H9 (cell line): ENCODE results near the gene PPP2R5E. TPM values are rescaled to one million over a fixed set of nuclear protein-coding genes. Genes with fewer than 3 reads are reported as not detected.

ENCODE experiments used
- DNase-seq: peaks from one replicate; pipeline ENCODE4 v3.0.0-alpha.2; 2017
- H2AFZ ChIP-seq: one replicate; pipeline ENCODE4 v1.6.1; 2013; ENCODE audit warnings: mild to moderate bottlenecking, low read length, control low read depth, moderate library complexity
- H2AK5ac ChIP-seq: 2 replicates; pipeline ENCODE4 v1.6.1; 2013; ENCODE audit warnings: low read length, control low read depth, mixed read lengths; ENCODE audit not compliant: insufficient read length
- H2BK120ac ChIP-seq: one replicate; pipeline ENCODE4 v1.6.1; 2013; ENCODE audit warnings: low read depth, mild to moderate bottlenecking, low read length, control low read depth, inconsistent platforms; ENCODE audit not compliant: poor library complexity, severe bottlenecking
- H2BK12ac ChIP-seq: 2 replicates; pipeline ENCODE4 v1.6.1; 2013; ENCODE audit warnings: low read length, control low read depth, mixed read lengths, low read depth; ENCODE audit not compliant: insufficient read length
- H2BK15ac ChIP-seq: 2 replicates; pipeline ENCODE4 v1.6.1; 2013; ENCODE audit warnings: low read depth, low read length, control low read depth
- H2BK20ac ChIP-seq: one replicate; pipeline ENCODE4 v1.6.1; 2013; ENCODE audit warnings: low read depth, mild to moderate bottlenecking, low read length, control low read depth, inconsistent platforms; ENCODE audit not compliant: poor library complexity, severe bottlenecking
- H2BK5ac ChIP-seq: 2 replicates; pipeline ENCODE4 v1.6.1; 2013; ENCODE audit warnings: low read length, control low read depth, mixed read lengths; ENCODE audit not compliant: insufficient read length
- H3K14ac ChIP-seq: 2 replicates; pipeline ENCODE4 v1.6.1; 2013; ENCODE audit warnings: low read length, control low read depth; ENCODE audit not compliant: insufficient read depth
- H3K18ac ChIP-seq: 2 replicates; pipeline ENCODE4 v1.6.1; 2013; ENCODE audit warnings: low read depth, mild to moderate bottlenecking, mixed read lengths, low read length, control low read depth; ENCODE audit not compliant: insufficient read length
- H3K23ac ChIP-seq: 2 replicates; pipeline ENCODE4 v1.6.1; 2013; ENCODE audit warnings: low read length, control low read depth, mixed read lengths, low read depth; ENCODE audit not compliant: insufficient read length
- H3K23me2 ChIP-seq: 2 replicates; pipeline ENCODE4 v1.6.1; 2013; ENCODE audit warnings: low read depth, mild to moderate bottlenecking, mixed read lengths, low read length, control low read depth; ENCODE audit not compliant: insufficient read length, poor library complexity, severe bottlenecking
- H3K27ac ChIP-seq: 2 replicates; pipeline ENCODE4 v1.5.1; 2013; ENCODE audit warnings: low read length, control low read depth, mixed read lengths, low read depth; ENCODE audit not compliant: insufficient read length
- H3K27me3 ChIP-seq: 2 replicates; pipeline ENCODE4 v1.6.1; 2013; ENCODE audit warnings: low read length, control low read depth, inconsistent platforms; ENCODE audit not compliant: insufficient read depth
- H3K4ac ChIP-seq: 2 replicates; pipeline ENCODE4 v1.6.1; 2013; ENCODE audit warnings: low read depth, mild to moderate bottlenecking, control low read depth, inconsistent platforms, low read length, moderate library complexity
- H3K4me1 ChIP-seq: 2 replicates; pipeline ENCODE4 v1.6.1; 2013; ENCODE audit warnings: low read length, control low read depth, inconsistent platforms; ENCODE audit not compliant: insufficient read depth
- H3K4me2 ChIP-seq: 2 replicates; pipeline ENCODE4 v1.6.1; 2013; ENCODE audit warnings: low read length, control low read depth, mixed read lengths; ENCODE audit not compliant: insufficient read length, insufficient read depth
- H3K56ac ChIP-seq: 2 replicates; pipeline ENCODE4 v1.6.1; 2013; ENCODE audit warnings: low read depth, mild to moderate bottlenecking, mixed read lengths, low read length, control low read depth; ENCODE audit not compliant: insufficient read length
- H3K79me1 ChIP-seq: 2 replicates; pipeline ENCODE4 v1.6.1; 2013; ENCODE audit warnings: low read depth, mild to moderate bottlenecking, moderate library complexity, low read length, control low read depth, inconsistent platforms; ENCODE audit not compliant: insufficient read depth, poor library complexity, severe bottlenecking
- H3K79me2 ChIP-seq: 2 replicates; pipeline ENCODE4 v1.6.1; 2013; ENCODE audit warnings: low read length, control low read depth, inconsistent platforms; ENCODE audit not compliant: insufficient read depth
- H3K9ac ChIP-seq: 2 replicates; pipeline ENCODE4 v1.6.1; 2013; ENCODE audit warnings: low read length, control low read depth, mixed read lengths; ENCODE audit not compliant: insufficient read length; ENCODE audit errors: extremely low read depth
- H3K9me3 ChIP-seq: one replicate; pipeline ENCODE4 v1.6.1; 2013; ENCODE audit warnings: low read depth, low read length, inconsistent platforms; ENCODE audit not compliant: control insufficient read depth
- H3T11ph ChIP-seq: one replicate; pipeline ENCODE4 v1.6.1; 2013; ENCODE audit warnings: mild to moderate bottlenecking, low read length, control low read depth, inconsistent platforms
- H4K20me1 ChIP-seq: one replicate; pipeline ENCODE4 v1.6.1; 2013; ENCODE audit not compliant: control insufficient read depth, insufficient read length, insufficient read depth
- H4K5ac ChIP-seq: 2 replicates; pipeline ENCODE4 v1.6.1; 2013; ENCODE audit warnings: low read depth, mild to moderate bottlenecking, mixed read lengths, low read length, control low read depth; ENCODE audit not compliant: insufficient read length
- H4K8ac ChIP-seq: replicated peaks from 2 replicates; pipeline ENCODE4 v1.6.1; 2013; ENCODE audit warnings: low read length, control low read depth, mixed read lengths, low read depth; ENCODE audit not compliant: insufficient read length
- H4K91ac ChIP-seq: 2 replicates; pipeline ENCODE4 v1.6.1; 2013; ENCODE audit warnings: low read depth, mild to moderate bottlenecking, moderate library complexity, mixed read lengths, low read length, control low read depth; ENCODE audit not compliant: insufficient read length
- H3K27ac Mint-ChIP-seq, 3 experiments: 2 replicates in 2 of 3; 3 replicates in 1 of 3; pipeline ENCODE4 v1.8.0; 2020 to 2021; ENCODE audit warnings: mixed read lengths in 3 of 3, mild to moderate bottlenecking in 1 of 3, moderate library complexity in 1 of 3
- H3K27me3 Mint-ChIP-seq: 2 replicates; pipeline ENCODE4 v1.8.0; 2021; ENCODE audit warnings: low read depth, mild to moderate bottlenecking, moderate library complexity, mixed read lengths
- H3K36me3 Mint-ChIP-seq, 3 experiments: 2 replicates in 2 of 3; 3 replicates in 1 of 3; pipeline ENCODE4 v1.8.0; 2020 to 2021; ENCODE audit warnings: low read depth in 3 of 3, mixed read lengths in 3 of 3; ENCODE audit not compliant: insufficient read depth in 1 of 3
- H3K4me1 Mint-ChIP-seq, 2 experiments: 2 replicates each; pipeline ENCODE4 v1.8.0; 2020; ENCODE audit warnings: mixed read lengths in 2 of 2
- H3K4me3 Mint-ChIP-seq, 2 experiments: 2 replicates in 1 of 2; 3 replicates in 1 of 2; pipeline ENCODE4 v1.8.0; 2020 to 2021; ENCODE audit warnings: mild to moderate bottlenecking in 2 of 2, mixed read lengths in 2 of 2, moderate library complexity in 1 of 2
- H3K9me3 Mint-ChIP-seq, 2 experiments: 2 replicates in 1 of 2; 3 replicates in 1 of 2; pipeline ENCODE4 v1.8.0; 2020; ENCODE audit warnings: mild to moderate bottlenecking in 2 of 2, mixed read lengths in 2 of 2, moderate library complexity in 1 of 2
- WGBS: extraction: QIAGEN DNeasy Blood & Tissue Kit; methylation state at CpG from one replicate; pipeline ENCODE4 v1.1.7; 2013; ENCODE audit warnings: missing lambda C conversion rate, low lambda C conversion rate, mixed read lengths; ENCODE audit not compliant: insufficient read length; ENCODE audit errors: extremely low coverage; 5-methylcytosine and 5-hydroxymethylcytosine counted together
- total RNA-seq: library from RNA; stranded (reverse); gene quantifications from 2 replicates; pipeline ENCODE4 v1.2.1, GENCODE V29; 2021
- TF ChIP-seq, protein P1 (sequence below): fragments of 200-600 bp; sonication (generic); conservative IDR thresholded peaks from 3 replicates; pipeline ENCODE4 v1.8.0; 2021; ENCODE audit warnings: antibody characterized with exemption, mild to moderate bottlenecking

Gene PPP2R5E
- total RNA-seq, 1 experiment from 2014 or later = 65.8 TPM

DNA sequence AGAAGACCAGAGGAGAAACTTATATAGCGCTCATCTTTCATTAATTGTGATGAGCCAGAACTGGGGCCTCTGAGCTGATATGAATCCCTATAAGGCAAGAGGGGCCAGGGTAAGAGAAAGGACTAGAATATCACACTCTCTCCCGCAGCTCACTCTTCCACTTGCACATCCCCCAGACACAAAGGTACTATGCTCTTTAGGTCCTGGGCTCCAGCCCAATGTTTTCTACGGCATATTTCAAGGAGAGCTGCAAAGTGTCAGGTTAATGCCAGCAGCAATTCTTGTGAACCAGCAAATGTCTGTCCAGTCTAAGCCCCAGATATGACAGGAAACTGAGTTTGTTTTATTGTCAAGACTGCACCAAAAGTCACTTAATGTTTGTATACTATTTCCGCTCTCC lies 29.4 kb downstream of the PPP2R5E start:
- no peak overlapping the region for H3K4me3 Mint-ChIP-seq
- Histone ChIP-seq H3K23me2 (no peaks in the 10 kb centered on the region), H3K27me3 (no peaks in the 10 kb centered on the region), H2BK5ac (no peak overlapping the region), H3K14ac (no peak overlapping the region), H3T11ph (no peak overlapping the region), H3K9ac (no peak overlapping the region), H3K4me1 (no peaks in the 10 kb centered on the region), H2BK12ac (no peak overlapping the region), H2AK5ac (no peak overlapping the region), H4K91ac (no peak overlapping the region), H4K20me1 (no peaks in the 10 kb centered on the region), H3K4ac (no peak overlapping the region), H2BK15ac (no peak overlapping the region), H3K18ac (no peak overlapping the region), H4K5ac (no peak overlapping the region), H4K8ac (no peak overlapping the region), H3K79me1 (peaks cover 5% of the 10 kb centered on the region), H3K4me2 (no peak overlapping the region), H3K56ac (no peak overlapping the region), H3K23ac (no peak overlapping the region), H2BK120ac (no peak overlapping the region), H2BK20ac (no peak overlapping the region), H3K9me3 (no peaks in the 10 kb centered on the region), H3K79me2 (peaks cover 8% of the 10 kb centered on the region; the same call in 1 of the 2 replicates), H3K27ac (no peak overlapping the region), H2AFZ (no peak overlapping the region)
- H3K36me3 Mint-ChIP-seq = peaks cover 3 to 13% (median 8%) of the 10 kb centered on the region in 3 experiments; a peak in 6 of 7 replicates
- H3K4me1 Mint-ChIP-seq = peaks cover 13 to 22% of the 10 kb centered on the region in 2 experiments
- no peak overlapping the region; a peak in 1 of 7 replicates for H3K27ac Mint-ChIP-seq
- TF ChIP-seq, protein P1, sequence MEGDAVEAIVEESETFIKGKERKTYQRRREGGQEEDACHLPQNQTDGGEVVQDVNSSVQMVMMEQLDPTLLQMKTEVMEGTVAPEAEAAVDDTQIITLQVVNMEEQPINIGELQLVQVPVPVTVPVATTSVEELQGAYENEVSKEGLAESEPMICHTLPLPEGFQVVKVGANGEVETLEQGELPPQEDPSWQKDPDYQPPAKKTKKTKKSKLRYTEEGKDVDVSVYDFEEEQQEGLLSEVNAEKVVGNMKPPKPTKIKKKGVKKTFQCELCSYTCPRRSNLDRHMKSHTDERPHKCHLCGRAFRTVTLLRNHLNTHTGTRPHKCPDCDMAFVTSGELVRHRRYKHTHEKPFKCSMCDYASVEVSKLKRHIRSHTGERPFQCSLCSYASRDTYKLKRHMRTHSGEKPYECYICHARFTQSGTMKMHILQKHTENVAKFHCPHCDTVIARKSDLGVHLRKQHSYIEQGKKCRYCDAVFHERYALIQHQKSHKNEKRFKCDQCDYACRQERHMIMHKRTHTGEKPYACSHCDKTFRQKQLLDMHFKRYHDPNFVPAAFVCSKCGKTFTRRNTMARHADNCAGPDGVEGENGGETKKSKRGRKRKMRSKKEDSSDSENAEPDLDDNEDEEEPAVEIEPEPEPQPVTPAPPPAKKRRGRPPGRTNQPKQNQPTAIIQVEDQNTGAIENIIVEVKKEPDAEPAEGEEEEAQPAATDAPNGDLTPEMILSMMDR = no peak
- DNase-seq = no peak
- no peaks in the 10 kb centered on the region for H3K9me3 Mint-ChIP-seq
- H3K27me3 Mint-ChIP-seq = no peaks in the 10 kb centered on the region
- 100% methylated on average over 1 of the region's 4 CpGs for WGBS
